HL-60 (cell line): ENCODE data around the gene ZMYND10.

ENCODE experiments used
- DNase-seq, 2 experiments: peaks; one replicate each; pipeline ENCODE4 v3.0.0-alpha.2; 2010 to 2020; ENCODE audit warnings: low read depth in 1 of 2, low spot score in 1 of 2
- H3K27ac ChIP-seq: fragments of 250-450 bp; sonication (Bioruptor Pico); replicated peaks from 2 replicates; pipeline ENCODE4 v1.5.1; 2020; ENCODE audit warnings: mild to moderate bottlenecking, moderate library complexity
- H3K27me3 ChIP-seq: fragments of 250-450 bp; sonication (Bioruptor Pico); 2 replicates; pipeline ENCODE4 v1.5.1; 2021; ENCODE audit warnings: mild to moderate bottlenecking, moderate library complexity; ENCODE audit not compliant: insufficient read depth, poor library complexity, severe bottlenecking
- H3K4me3 ChIP-seq: replicated peaks from 2 replicates; pipeline ENCODE4 v1.5.1; 2011; ENCODE audit warnings: mild to moderate bottlenecking, control low read depth, low read length; ENCODE audit not compliant: insufficient read depth
- GABPA ChIP-seq: IDR thresholded peaks from 2 replicates; pipeline ENCODE4 v1.6.1; 2012; ENCODE audit warnings: low read depth
- POLR2AphosphoS5 ChIP-seq: IDR thresholded peaks from 2 replicates; pipeline ENCODE4 v1.6.1; 2012; ENCODE audit warnings: low read depth
- SPI1 ChIP-seq: IDR thresholded peaks from 2 replicates; pipeline ENCODE4 v1.6.1; 2012; ENCODE audit warnings: low read depth, mild to moderate bottlenecking, borderline replicate concordance
- TF ChIP-seq, protein P1 (sequence below): IDR thresholded peaks from 2 replicates; pipeline ENCODE4 v1.6.1; 2012; ENCODE audit warnings: low read depth; ENCODE audit not compliant: insufficient replicate concordance
- TF ChIP-seq, protein P2 (sequence below): IDR thresholded peaks from one replicate; pipeline ENCODE4 v1.5.1; 2011; ENCODE audit warnings: low read length, control low read depth, inconsistent platforms; ENCODE audit not compliant: insufficient read depth

The ZMYND10 gene

DNA sequence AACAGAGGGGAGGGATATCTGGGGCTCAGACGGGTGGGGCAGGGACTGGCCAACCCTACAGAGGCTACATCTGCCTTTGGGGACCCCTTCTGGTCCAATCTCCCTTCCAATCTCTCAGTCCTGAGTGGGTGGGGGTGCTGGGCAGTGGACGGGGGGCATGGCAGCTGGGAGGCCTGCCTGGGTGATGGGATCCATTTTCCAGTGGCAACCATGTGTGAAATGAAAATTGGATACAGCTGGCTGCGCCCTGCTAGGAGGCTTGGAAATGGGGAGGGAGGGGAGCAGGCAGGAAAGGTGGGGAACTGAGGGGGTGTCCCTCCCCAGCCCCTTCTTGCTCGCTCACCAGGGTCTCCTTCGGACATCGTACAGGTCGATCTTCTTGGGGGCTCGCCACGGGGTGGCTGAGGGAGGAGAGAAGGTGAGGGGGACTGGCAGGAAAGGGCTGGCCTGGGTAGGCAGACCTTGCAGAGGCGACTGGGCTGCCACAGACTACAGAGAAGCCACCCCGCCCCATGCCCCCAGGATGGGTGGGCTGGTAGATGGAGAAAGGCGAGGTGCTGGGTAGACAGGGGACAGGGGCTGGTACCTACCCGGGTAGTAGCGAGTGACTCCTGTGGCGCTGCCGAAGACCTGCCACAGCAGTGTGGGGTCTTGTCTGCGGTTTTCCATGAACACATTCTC lies 35.0 kb upstream of the ZMYND10 start:
- TF ChIP-seq, protein P1, sequence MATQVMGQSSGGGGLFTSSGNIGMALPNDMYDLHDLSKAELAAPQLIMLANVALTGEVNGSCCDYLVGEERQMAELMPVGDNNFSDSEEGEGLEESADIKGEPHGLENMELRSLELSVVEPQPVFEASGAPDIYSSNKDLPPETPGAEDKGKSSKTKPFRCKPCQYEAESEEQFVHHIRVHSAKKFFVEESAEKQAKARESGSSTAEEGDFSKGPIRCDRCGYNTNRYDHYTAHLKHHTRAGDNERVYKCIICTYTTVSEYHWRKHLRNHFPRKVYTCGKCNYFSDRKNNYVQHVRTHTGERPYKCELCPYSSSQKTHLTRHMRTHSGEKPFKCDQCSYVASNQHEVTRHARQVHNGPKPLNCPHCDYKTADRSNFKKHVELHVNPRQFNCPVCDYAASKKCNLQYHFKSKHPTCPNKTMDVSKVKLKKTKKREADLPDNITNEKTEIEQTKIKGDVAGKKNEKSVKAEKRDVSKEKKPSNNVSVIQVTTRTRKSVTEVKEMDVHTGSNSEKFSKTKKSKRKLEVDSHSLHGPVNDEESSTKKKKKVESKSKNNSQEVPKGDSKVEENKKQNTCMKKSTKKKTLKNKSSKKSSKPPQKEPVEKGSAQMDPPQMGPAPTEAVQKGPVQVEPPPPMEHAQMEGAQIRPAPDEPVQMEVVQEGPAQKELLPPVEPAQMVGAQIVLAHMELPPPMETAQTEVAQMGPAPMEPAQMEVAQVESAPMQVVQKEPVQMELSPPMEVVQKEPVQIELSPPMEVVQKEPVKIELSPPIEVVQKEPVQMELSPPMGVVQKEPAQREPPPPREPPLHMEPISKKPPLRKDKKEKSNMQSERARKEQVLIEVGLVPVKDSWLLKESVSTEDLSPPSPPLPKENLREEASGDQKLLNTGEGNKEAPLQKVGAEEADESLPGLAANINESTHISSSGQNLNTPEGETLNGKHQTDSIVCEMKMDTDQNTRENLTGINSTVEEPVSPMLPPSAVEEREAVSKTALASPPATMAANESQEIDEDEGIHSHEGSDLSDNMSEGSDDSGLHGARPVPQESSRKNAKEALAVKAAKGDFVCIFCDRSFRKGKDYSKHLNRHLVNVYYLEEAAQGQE = no peak
- no peak for TF ChIP-seq SPI1
- TF ChIP-seq, protein P2, sequence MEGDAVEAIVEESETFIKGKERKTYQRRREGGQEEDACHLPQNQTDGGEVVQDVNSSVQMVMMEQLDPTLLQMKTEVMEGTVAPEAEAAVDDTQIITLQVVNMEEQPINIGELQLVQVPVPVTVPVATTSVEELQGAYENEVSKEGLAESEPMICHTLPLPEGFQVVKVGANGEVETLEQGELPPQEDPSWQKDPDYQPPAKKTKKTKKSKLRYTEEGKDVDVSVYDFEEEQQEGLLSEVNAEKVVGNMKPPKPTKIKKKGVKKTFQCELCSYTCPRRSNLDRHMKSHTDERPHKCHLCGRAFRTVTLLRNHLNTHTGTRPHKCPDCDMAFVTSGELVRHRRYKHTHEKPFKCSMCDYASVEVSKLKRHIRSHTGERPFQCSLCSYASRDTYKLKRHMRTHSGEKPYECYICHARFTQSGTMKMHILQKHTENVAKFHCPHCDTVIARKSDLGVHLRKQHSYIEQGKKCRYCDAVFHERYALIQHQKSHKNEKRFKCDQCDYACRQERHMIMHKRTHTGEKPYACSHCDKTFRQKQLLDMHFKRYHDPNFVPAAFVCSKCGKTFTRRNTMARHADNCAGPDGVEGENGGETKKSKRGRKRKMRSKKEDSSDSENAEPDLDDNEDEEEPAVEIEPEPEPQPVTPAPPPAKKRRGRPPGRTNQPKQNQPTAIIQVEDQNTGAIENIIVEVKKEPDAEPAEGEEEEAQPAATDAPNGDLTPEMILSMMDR = no peak
- no peak for TF ChIP-seq POLR2AphosphoS5
- TF ChIP-seq GABPA = no peak
- no peak for DNase-seq
- Histone ChIP-seq H3K27me3 (peaks cover 2% of the 10 kb centered on the region), H3K27ac (no peak overlapping the region), H3K4me3 (no peak overlapping the region)

DNA sequence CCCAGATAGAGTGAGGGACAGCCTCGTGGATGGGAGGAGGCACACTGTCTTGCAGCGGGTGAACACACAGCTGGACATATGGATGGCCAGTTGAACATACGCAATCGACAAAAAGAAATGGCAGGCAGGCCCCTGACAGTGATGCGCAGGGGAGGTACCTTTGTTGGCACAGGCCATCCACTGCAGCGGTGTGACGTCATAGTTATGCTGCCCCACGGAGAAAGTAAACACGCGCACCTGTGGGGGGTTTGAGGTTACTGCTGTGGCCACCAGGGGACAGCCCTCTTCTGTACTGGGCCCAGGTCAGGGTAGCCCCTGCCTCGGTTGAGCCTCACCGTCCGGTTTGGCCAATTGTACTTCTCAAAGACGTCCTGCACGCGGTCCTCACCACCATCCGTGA lies 33.2 kb upstream of the ZMYND10 start:
- TF ChIP-seq, protein P1 = no peak
- TF ChIP-seq SPI1 (no peak), POLR2AphosphoS5 (no peak), GABPA (no peak)
- TF ChIP-seq, protein P2 = no peak
- DNase-seq = no peak
- Histone ChIP-seq H3K4me3 (no peak overlapping the region), H3K27me3 (no peaks in the 10 kb centered on the region), H3K27ac (no peak overlapping the region)

DNA sequence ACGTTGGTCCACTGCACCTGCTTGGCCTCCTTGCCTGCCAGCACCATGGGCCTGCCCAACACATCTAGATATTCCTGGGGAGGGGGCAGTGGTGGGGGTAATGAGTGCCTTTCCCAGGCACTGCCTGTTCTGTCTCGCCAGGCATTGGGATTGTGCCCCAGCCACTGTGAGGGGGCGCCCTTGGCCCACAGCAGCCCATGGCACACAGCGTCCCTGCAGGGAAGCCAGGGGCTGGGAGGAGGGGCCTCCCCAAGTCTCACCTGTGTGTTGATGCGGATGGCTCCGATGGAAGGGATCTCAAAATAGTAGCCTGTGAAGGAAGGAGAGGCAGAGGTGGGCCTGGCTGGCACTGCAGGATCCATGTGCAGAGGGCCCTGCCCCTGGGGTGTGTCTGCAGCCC lies 32.5 kb upstream of the ZMYND10 start:
- Histone ChIP-seq H3K27me3 (no peaks in the 10 kb centered on the region), H3K27ac (no peak overlapping the region), H3K4me3 (no peak overlapping the region)
- TF ChIP-seq SPI1 (no peak), GABPA (no peak), POLR2AphosphoS5 (no peak)
- TF ChIP-seq, protein P1 = no peak
- TF ChIP-seq, protein P2 = no peak
- no peak for DNase-seq
